Activated CD4-positive, alpha-beta T cell treated with anti-CD3 and anti-CD28 coated beads, Interleukin-2, Interleukin-4, amounts not matched to agents 100 ng/mL and 50 ng/mL, durations not matched to agents 16 hours and 8 hours (primary cell): ENCODE data around the gene DPPA5.
A peak's percentile ranks its signal among the peaks of the same experiment; 100 is the strongest.
"Not testable (repeated sequence)": the region's sequence is repeated elsewhere in the genome, so short reads cannot be mapped to it uniquely, and the experiment has no call there.

ENCODE experiments used
- DNase-seq: peaks from one replicate; pipeline ENCODE4 v3.0.0-alpha.2; 2020; ENCODE audit warnings: low spot score

The DPPA5 gene

GRCh38 chr6:73364121-73364520 lies 10.0 kb upstream of the DPPA5 start:
- DNase-seq, result no peak

GRCh38 chr6:73363537-73363875 lies 9.4 kb upstream of the DPPA5 start:
- DNase-seq, result no peak

- DNase-seq, result no peak
Measured at GRCh38 chr6:73362869-73363536, 8.9 kb upstream of the DPPA5 start.

GRCh38 chr6:73362358-73362757 lies 8.3 kb upstream of the DPPA5 start, which contains the start of gene KHDC3L:
KHDC3L (plus strand) TSS chr6:73362658; CDS start chr6:73362730, 72 bp downstream.
- DNase-seq, result no peak

- DNase-seq, result no peak
Measured at GRCh38 chr6:73349311-73349710, 4.8 kb downstream of the DPPA5 start.

- no peak for DNase-seq
Measured at GRCh38 chr6:73348550-73349204, 5.4 kb downstream of the DPPA5 start.

- no peak for DNase-seq
Measured at GRCh38 chr6:73343164-73343563, 10.9 kb downstream of the DPPA5 start.

- DNase-seq, result no peak
Measured at GRCh38 chr6:73342174-73342573, 11.9 kb downstream of the DPPA5 start.

- no peak for DNase-seq
Measured at GRCh38 chr6:73341335-73341734, 12.7 kb downstream of the DPPA5 start.

GRCh38 chr6:73340048-73340447 lies 14.0 kb downstream of the DPPA5 start:
- no peak for DNase-seq

GRCh38 chr6:73339340-73339739 lies 14.7 kb downstream of the DPPA5 start:
- no peak for DNase-seq

- DNase-seq, result peak; percentile 51
Measured at GRCh38 chr6:73329201-73329600, 24.9 kb downstream of the DPPA5 start.

GRCh38 chr6:73328790-73329189 lies 25.3 kb downstream of the DPPA5 start:
- no peak for DNase-seq

GRCh38 chr6:73325656-73326055 lies 28.4 kb downstream of the DPPA5 start:
- DNase-seq, result no peak

GRCh38 chr6:73323323-73323722 lies 30.8 kb downstream of the DPPA5 start:
- DNase-seq, result no peak

- DNase-seq, result no peak
Measured at GRCh38 chr6:73314577-73315492, 39.2 kb downstream of the DPPA5 start.

GRCh38 chr6:73310503-73310845 lies 43.6 kb downstream of the DPPA5 start:
- not testable (repeated sequence) for DNase-seq

GRCh38 chr6:73309785-73310502 lies 44.1 kb downstream of the DPPA5 start:
- DNase-seq, result peak; percentile 76

GRCh38 chr6:73309535-73309784 lies 44.6 kb downstream of the DPPA5 start:
- no peak for DNase-seq

- DNase-seq, result no peak
Measured at GRCh38 chr6:73308712-73309534, 45.2 kb downstream of the DPPA5 start.

GRCh38 chr6:73303773-73304172 lies 50.3 kb downstream of the DPPA5 start:
- not testable (repeated sequence) for DNase-seq
